Activated T-helper 17 cell treated with anti-CD3 and anti-CD28 coated beads, Interleukin-2, amount 50 U/mL, for 72 hours (primary cell): ENCODE data around the gene CARNS1. TPM values are rescaled to one million over a fixed set of nuclear protein-coding genes. Genes with fewer than 3 reads are reported as not detected.
"Not testable (repeated sequence)": the region's sequence is repeated elsewhere in the genome, so short reads cannot be mapped to it uniquely, and the experiment has no call there.

ENCODE experiments used
- ATAC-seq: fragments of 150-1000 bp; cut with Tn5 transposase; replicated peaks from 2 replicates; pipeline ENCODE4 v1.10.0; 2021; ENCODE audit warnings: mild to moderate bottlenecking, moderate library complexity
- H3K27ac Mint-ChIP-seq: one replicate; pipeline ENCODE4 v1.8.0; 2022; ENCODE audit warnings: mixed read lengths
- H3K27me3 Mint-ChIP-seq: one replicate; pipeline ENCODE4 v1.8.0; 2022; ENCODE audit warnings: mixed read lengths
- H3K36me3 Mint-ChIP-seq: one replicate; pipeline ENCODE4 v1.8.0; 2022; ENCODE audit warnings: low read depth, mild to moderate bottlenecking, mixed read lengths
- H3K4me1 Mint-ChIP-seq: one replicate; pipeline ENCODE4 v1.8.0; 2022; ENCODE audit warnings: mixed read lengths
- H3K4me3 Mint-ChIP-seq: one replicate; pipeline ENCODE4 v1.8.0; 2022; ENCODE audit warnings: mild to moderate bottlenecking, mixed read lengths
- H3K9me3 Mint-ChIP-seq: one replicate; pipeline ENCODE4 v1.8.0; 2022; ENCODE audit warnings: mixed read lengths
- total RNA-seq, 2 donors: library from RNA; stranded (reverse); gene quantifications; one replicate each; pipeline ENCODE4 v1.2.3, GENCODE V29; 2022

CARNS1 gene
- total RNA-seq, 2 donors from 2014 or later: 2.0 to 10.6 TPM

DNA sequence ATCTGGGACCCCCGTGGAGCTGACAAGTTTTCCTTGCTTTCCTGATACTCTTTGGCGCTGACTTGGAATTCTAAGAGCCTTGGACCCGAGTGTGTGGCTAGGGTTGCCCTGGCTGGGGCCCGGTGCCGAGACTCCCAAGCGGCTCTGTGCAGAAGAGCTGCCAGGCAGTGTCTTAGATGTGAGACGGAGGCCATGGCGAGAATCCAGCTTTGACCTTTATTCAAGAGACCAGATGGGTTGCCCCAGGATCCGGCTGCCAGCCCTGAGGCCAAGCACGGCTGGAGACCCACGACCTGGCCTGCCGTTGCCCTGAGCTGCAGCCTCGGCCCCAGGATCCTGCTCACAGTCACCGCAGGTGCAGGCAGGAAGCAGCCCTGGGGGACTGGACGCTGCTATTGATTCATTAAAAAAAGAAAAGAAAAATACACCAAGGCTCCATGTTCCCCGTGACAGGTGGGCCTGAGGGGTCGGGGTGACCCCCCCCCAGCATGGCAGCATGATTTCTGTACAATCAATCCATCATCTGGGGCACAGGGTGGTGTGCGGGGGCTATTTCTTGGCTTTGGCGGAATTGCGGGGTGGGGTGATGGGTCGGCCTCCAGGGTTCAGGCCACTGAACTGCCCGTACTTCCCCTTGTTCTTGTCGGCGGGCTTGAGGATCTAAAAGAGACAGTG lies 17.4 kb upstream of the CARNS1 start:
- Mint-ChIP-seq H3K4me1 (peaks cover 10% of the 10 kb centered on the region), H3K9me3 (no peaks in the 10 kb centered on the region), H3K4me3 (peak overlapping the region; percentile 52), H3K27ac (peak overlapping the region; percentile 87), H3K36me3 (peaks cover 70% of the 10 kb centered on the region), H3K27me3 (no peaks in the 10 kb centered on the region)
- no peak for ATAC-seq

GRCh38 chr11:67398661-67399563 lies 16.6 kb upstream of the CARNS1 start:
- Mint-ChIP-seq H3K27ac (no peak overlapping the region), H3K36me3 (peaks cover 68% of the 10 kb centered on the region), H3K9me3 (no peaks in the 10 kb centered on the region)

DNA sequence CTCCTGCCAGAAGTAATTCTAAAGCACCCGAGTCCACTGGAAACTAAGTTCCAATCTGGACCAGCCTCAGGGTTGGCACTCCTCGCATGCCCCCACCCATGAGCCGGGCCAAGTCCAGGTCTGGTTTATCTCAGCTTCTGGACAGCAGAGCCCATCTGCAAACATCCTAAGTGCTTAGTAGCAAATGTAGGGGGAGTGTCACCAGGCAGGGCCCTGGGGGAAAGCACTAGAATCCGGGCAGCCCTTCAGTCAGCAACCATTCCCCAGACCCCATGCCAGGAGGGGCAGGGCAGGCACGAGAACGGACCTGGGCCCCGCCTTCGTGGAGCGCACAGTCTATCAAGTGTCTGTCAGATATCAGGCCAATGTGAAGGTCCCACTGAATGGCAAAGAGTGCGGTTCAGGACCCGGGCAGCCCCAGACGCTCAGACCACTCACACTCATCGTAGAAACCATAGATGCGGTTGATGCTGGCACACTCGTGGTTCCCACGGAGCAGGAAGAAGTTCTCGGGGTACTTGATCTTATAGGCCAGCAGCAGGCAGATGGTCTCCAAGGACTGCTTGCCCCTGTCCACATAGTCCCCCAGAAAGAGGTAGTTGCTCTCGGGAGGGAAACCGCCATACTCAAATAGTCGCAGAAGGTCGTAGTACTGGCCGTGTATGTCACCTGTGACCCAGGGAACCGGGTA lies 15.1 kb upstream of the CARNS1 start:
- Mint-ChIP-seq H3K4me1 (peaks cover 10% of the 10 kb centered on the region), H3K4me3 (peak overlapping the region; percentile 84), H3K27me3 (no peaks in the 10 kb centered on the region), H3K27ac (peak overlapping the region; percentile 82), H3K36me3 (peaks cover 71% of the 10 kb centered on the region), H3K9me3 (no peaks in the 10 kb centered on the region)
- no peak for ATAC-seq

More at GRCh38 chr11:67398661-67399563, 16.6 kb upstream of the CARNS1 start:
- peak overlapping the region; percentile 84 for H3K4me3 Mint-ChIP-seq
- no peaks in the 10 kb centered on the region for H3K27me3 Mint-ChIP-seq
- peaks cover 10% of the 10 kb centered on the region for H3K4me1 Mint-ChIP-seq
- ATAC-seq: no peak

DNA sequence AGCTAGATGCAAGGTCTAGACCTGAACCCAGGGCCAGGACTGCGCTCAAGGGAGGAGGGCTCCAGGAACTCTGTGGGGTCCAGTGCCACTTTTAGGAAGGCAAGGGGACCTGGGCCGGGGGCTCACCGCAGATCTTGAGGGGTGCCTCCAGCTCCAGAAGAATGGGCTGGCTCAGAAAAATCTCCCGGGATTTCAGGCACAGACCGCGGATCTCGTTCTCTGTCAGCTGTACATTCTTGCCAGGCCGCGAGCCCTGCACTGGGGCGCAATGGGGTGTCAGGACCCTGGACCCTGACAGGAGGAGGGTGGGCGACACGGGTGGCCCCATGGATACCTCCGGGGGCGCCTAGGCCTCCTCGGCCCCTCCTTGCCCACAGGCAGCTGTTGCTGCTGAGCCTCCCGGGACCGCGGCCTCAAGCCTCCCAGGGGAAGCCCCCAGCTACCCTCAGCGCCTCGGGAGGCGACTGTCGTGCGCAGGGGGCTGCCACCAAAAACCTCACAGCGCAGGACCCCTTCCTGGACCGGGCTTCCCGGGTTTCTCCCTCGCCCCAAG lies 14.5 kb upstream of the CARNS1 start:
- H3K4me3 Mint-ChIP-seq: peak overlapping the region; percentile 84
- H3K36me3 Mint-ChIP-seq: peaks cover 76% of the 10 kb centered on the region
- peak overlapping the region; percentile 82 for H3K27ac Mint-ChIP-seq
- no peaks in the 10 kb centered on the region for H3K9me3 Mint-ChIP-seq
- ATAC-seq: peak; percentile 0
- H3K27me3 Mint-ChIP-seq: no peaks in the 10 kb centered on the region
- H3K4me1 Mint-ChIP-seq: peaks cover 10% of the 10 kb centered on the region

DNA sequence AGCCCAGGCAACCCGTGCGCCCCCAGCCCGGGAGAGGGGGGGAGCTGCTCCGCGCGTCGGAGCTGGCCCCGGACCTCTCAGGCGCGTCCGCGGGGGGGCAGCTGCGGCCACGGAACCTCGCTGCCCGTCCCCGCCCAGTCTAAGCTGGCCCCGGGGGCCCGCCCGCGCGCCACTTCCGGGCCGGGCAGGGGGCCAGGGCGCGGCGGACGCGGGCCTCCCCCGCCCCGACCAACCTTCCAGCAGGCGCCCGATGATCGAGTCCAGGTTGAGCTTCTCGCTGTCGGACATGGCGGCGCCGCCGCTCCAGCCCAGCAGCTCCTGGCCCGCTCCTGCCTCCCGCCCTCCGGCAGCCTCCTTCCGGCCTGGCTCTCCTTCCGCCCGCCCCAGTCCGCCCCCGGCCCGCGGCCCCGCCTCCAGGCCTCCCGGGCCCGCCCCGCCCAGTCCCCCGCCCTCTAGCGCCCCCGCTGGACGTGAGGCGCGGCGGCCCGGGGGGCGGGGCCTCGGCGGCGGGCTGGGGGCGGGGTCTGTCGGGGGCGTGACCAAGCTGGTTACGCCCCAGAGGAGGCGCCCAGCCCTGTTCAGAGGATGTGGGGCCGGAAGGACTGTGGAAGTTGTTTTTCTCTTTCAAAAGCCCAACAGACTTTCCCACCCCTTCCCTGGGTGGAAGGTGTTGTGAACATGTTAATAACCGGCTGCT lies 13.8 kb upstream of the CARNS1 start, which contains the start of gene PPP1CA:
Gene PPP1CA, minus strand, starts transcription at position 364 of the 697 bp plus-strand sequence. Its CDS starts 76 bp downstream, at position 288.
- Mint-ChIP-seq H3K27ac (peak within 1 kb of the TSS; percentile 82), H3K27me3 (no peaks in the 10 kb centered on the region), H3K4me1 (peaks cover 16% of the 10 kb centered on the region), H3K9me3 (no peaks in the 10 kb centered on the region), H3K4me3 (peak within 1 kb of the TSS; percentile 98), H3K36me3 (peaks cover 76% of the 10 kb centered on the region)
- peak; percentile 76 for ATAC-seq

DNA sequence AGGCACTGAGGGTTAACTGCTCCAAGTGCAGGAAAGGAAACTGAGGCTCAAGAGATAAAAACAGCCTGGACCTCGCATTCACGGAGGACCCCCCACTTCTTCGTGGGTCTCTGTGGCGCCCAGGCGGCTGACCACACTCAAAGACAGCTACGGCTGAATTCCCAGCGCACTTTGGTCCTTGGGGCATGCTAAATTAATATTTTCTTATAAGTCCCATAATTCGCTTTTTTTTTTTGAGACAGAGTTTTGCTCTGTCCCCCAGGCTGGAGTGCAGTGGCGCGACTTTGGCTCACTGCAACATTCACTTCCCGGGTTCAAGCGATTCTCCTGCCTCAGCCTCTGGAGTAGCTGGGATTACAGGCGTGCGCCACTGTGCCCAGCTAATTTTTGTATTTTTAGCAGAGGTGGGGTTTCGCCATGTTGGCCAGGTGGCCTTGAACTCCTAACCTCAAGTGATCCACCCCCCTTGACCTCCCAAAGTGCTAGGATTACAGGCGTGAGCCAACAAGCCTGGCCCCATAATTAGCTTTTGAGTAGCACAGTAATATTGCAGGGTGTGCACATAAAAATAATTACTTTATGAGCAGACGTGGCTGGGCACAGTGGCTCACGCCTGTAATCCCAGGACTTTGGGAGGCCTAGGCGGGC lies 13.2 kb upstream of the CARNS1 start:
- H3K27ac Mint-ChIP-seq, H3K27me3 Mint-ChIP-seq, ATAC-seq, H3K9me3 Mint-ChIP-seq: not testable (repeated sequence)
- H3K36me3 Mint-ChIP-seq: peaks cover 76% of the 10 kb centered on the region
- H3K4me3 Mint-ChIP-seq: peak overlapping the region; percentile 98
- peaks cover 16% of the 10 kb centered on the region for H3K4me1 Mint-ChIP-seq

- H3K36me3 Mint-ChIP-seq: peaks cover 76% of the 10 kb centered on the region
- peaks cover 19% of the 10 kb centered on the region for H3K4me1 Mint-ChIP-seq
- H3K4me3 Mint-ChIP-seq: peak overlapping the region; percentile 98
Measured at GRCh38 chr11:67403085-67403484, 12.4 kb upstream of the CARNS1 start.

GRCh38 chr11:67404515-67405195 lies 10.8 kb upstream of the CARNS1 start:
- Mint-ChIP-seq H3K36me3 (peaks cover 71% of the 10 kb centered on the region), H3K4me3 (peak overlapping the region; percentile 98)
- ATAC-seq: peak; percentile 12

More at GRCh38 chr11:67403085-67403484, 12.4 kb upstream of the CARNS1 start:
- not testable (repeated sequence) for ATAC-seq, H3K9me3 Mint-ChIP-seq, H3K27me3 Mint-ChIP-seq
- peak overlapping the region; percentile 92 for H3K27ac Mint-ChIP-seq

GRCh38 chr11:67405196-67405567 lies 10.3 kb upstream of the CARNS1 start:
- Mint-ChIP-seq H3K4me3 (peak overlapping the region; percentile 98), H3K27ac (peak overlapping the region; percentile 92)

More at GRCh38 chr11:67404515-67405195, 10.8 kb upstream of the CARNS1 start:
- peaks cover 26% of the 10 kb centered on the region for H3K4me1 Mint-ChIP-seq
- no peaks in the 10 kb centered on the region for H3K9me3 Mint-ChIP-seq
- H3K27me3 Mint-ChIP-seq: no peaks in the 10 kb centered on the region
- H3K27ac Mint-ChIP-seq: peak overlapping the region; percentile 92

DNA sequence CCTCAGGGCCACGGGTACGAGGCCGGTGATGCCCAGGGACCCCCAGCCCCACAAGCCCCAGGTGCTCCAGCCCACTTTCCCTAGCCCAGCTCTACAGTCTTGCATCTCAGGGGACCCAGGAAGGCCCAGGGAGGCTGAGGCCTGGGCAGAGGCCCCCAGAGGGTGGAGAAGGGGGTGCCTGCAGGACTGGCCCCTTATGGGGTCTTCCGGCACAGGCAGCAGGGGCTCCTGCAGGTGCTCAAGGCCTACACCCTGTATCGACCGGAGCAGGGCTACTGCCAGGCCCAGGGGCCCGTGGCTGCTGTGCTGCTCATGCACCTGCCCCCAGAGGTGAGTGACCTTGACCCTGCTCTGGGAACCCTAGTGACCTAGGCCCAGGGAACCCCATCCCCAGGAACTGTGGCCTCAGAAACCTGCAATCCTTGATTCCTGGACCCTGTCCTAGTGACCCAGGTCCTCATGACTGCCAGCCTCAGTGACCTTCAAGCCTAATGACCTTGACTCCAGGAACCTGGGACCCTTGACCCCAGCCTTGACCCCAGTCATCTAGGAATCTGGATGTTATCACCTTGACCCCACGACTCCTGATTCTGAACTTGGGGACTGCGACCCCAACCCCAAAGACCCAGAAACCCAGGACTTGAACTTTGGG lies 9.7 kb upstream of the CARNS1 start:
- H3K4me3 Mint-ChIP-seq: peak overlapping the region; percentile 98
- H3K36me3 Mint-ChIP-seq: peaks cover 71% of the 10 kb centered on the region
- no peak for ATAC-seq
- peaks cover 29% of the 10 kb centered on the region for H3K4me1 Mint-ChIP-seq
- H3K9me3 Mint-ChIP-seq: no peaks in the 10 kb centered on the region
- no peaks in the 10 kb centered on the region for H3K27me3 Mint-ChIP-seq
- peak overlapping the region; percentile 92 for H3K27ac Mint-ChIP-seq

More at GRCh38 chr11:67405196-67405567, 10.3 kb upstream of the CARNS1 start:
- ATAC-seq: no peak
- peaks cover 29% of the 10 kb centered on the region for H3K4me1 Mint-ChIP-seq
- no peaks in the 10 kb centered on the region for H3K9me3 Mint-ChIP-seq
- peaks cover 71% of the 10 kb centered on the region for H3K36me3 Mint-ChIP-seq
- H3K27me3 Mint-ChIP-seq: no peaks in the 10 kb centered on the region

GRCh38 chr11:67406420-67406968 lies 9.0 kb upstream of the CARNS1 start:
- Mint-ChIP-seq H3K4me3 (peak overlapping the region; percentile 98), H3K4me1 (peaks cover 29% of the 10 kb centered on the region), H3K9me3 (no peaks in the 10 kb centered on the region), H3K36me3 (peaks cover 72% of the 10 kb centered on the region), H3K27me3 (no peaks in the 10 kb centered on the region), H3K27ac (peak overlapping the region; percentile 74)
- no peak for ATAC-seq
